Body of pancreas (tissue), 4 donors: ENCODE results near the gene QTRT2.

ENCODE experiments used
- POLR2A ChIP-seq, 3 donors: fragments of 450-650 bp; IDR thresholded peaks; one replicate each; pipeline ENCODE4 v1.6.1; 2016; ENCODE audit warnings: antibody characterized with exemption in 3 of 3, mild to moderate bottlenecking in 2 of 3
- TF ChIP-seq, protein P1 (sequence below), 7 experiments: fragments of 450-650 bp in 4 of 7; fragments of 200-600 bp in 3 of 7; sonication (generic) in 3 of 7; IDR thresholded peaks; one replicate each; pipeline ENCODE4 v1.5.1; 2016 to 2019; ENCODE audit warnings: antibody characterized with exemption in 7 of 7

DNA sequence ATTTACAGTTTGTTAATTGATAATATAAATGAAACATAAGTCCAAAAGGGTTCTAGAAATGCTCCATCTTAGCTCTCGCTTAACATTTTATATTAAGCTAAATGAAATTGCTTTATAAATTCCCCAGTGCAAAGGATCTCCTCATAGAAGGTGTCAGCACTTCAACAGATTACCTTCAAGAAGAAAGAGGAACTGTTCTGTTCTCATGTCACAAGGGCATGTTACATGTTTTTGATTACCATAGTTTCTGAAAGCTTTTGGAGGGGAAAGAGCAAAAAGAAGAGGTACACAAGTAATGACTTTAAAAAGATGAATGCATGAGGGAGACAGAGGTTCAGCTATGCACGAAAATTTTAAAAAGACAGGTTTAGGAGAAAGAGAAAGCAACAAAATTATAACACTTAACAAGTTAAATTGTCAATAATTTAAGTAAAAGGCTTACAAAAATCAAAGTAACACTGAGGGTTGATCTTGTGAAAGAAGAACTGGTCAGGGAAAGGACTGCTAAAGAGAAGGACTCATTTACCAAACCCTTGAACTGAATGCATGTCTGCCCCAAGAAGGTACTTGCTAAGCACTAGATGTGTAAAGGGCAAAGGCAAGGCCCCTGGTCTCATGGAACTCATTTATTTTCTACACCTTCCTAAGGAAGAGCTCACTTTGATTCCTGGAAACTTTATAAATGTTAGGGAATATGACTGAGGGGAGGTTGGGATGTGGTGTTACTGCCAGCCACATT lies 45.3 kb upstream of the QTRT2 start:
- TF ChIP-seq, protein P1, sequence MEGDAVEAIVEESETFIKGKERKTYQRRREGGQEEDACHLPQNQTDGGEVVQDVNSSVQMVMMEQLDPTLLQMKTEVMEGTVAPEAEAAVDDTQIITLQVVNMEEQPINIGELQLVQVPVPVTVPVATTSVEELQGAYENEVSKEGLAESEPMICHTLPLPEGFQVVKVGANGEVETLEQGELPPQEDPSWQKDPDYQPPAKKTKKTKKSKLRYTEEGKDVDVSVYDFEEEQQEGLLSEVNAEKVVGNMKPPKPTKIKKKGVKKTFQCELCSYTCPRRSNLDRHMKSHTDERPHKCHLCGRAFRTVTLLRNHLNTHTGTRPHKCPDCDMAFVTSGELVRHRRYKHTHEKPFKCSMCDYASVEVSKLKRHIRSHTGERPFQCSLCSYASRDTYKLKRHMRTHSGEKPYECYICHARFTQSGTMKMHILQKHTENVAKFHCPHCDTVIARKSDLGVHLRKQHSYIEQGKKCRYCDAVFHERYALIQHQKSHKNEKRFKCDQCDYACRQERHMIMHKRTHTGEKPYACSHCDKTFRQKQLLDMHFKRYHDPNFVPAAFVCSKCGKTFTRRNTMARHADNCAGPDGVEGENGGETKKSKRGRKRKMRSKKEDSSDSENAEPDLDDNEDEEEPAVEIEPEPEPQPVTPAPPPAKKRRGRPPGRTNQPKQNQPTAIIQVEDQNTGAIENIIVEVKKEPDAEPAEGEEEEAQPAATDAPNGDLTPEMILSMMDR (IDR thresholded peaks at IDR 0.05), result no peak
- TF ChIP-seq POLR2A (IDR thresholded peaks at IDR 0.05), result no peak
